ENCODE measurements around the gene USP3. TPM values are rescaled to one million over a fixed set of nuclear protein-coding genes. Genes with fewer than 3 reads are reported as not detected.
A peak's percentile ranks its signal among the peaks of the same experiment; 100 is the strongest.

USP3 gene
- total RNA-seq, 2 donors from 2014 or later: 57.6 to 74.2 TPM

DNA sequence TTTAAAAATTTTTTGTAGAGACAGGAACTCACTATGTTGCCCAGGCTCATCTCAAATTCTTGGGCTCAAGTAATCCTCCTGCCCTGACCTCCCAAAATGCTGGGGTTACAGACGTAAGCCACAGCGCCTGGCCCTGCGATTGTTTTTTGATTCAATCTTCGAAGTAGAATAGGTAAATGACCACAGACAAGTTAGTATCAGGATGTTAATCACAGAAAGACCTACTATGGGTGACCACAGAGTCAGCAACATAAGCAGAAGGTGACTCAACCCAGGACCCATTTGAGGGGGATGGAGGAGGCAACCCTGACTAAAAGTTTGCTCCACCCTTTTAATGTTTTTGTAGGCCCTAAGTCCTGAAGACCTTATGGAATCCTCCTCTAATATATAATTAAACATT, 10.0 kb upstream of the USP3 start:
- H3K9me3 ChIP-seq: no peaks in the 10 kb centered on the region
- H3K36me3 ChIP-seq: no peaks in the 10 kb centered on the region
- no peaks in the 10 kb centered on the region for H3K27me3 ChIP-seq
- no peak overlapping the region for H3K9ac ChIP-seq (ENCODE audit: low read depth in 2 of 2, low read length in 2 of 2)
- intact Hi-C loops (cut with DNase I): no loop called here
- no peak overlapping the region for H3K4me3 ChIP-seq
- H3K4me1 ChIP-seq: no peaks in the 10 kb centered on the region
- no peak for TF ChIP-seq CTCF (IDR thresholded peaks at IDR 0.05)
- no peak overlapping the region for H3K27ac ChIP-seq
- DNase-seq: no peak

DNA sequence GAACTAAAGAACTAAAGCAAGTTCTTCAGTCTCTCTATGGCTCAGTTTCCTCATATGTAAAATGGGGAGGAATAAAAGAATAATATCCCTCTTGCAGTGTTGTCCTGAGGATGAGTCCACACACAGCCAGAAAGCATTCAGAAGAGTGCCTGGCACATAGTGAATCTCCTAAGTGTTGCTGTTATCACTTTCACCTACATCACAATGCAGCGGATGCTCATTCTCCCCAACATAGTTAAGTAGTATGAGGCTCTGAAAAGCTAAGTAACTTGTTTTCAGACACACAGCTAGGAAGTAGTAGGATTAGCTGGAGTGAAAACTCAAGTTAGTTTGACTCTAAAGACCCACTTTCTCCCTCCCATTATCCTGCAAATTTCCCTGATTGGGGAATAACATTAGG, 9.1 kb upstream of the USP3 start:
- intact Hi-C loops (cut with DNase I): no loop called here
- Histone ChIP-seq H3K4me3 (no peak overlapping the region), H3K4me1 (no peaks in the 10 kb centered on the region), H3K36me3 (no peaks in the 10 kb centered on the region), H3K27ac (no peak overlapping the region), H3K9ac (ENCODE audit: low read depth in 2 of 2, low read length in 2 of 2) (no peak overlapping the region), H3K27me3 (no peaks in the 10 kb centered on the region), H3K9me3 (no peaks in the 10 kb centered on the region)
- no peak for DNase-seq
- TF ChIP-seq CTCF (IDR thresholded peaks at IDR 0.05): no peak

- no peaks in the 10 kb centered on the region for H3K36me3 ChIP-seq
- no peak for TF ChIP-seq CTCF (IDR thresholded peaks at IDR 0.05)
- no peaks in the 10 kb centered on the region for H3K27me3 ChIP-seq
- no peak overlapping the region for H3K4me3 ChIP-seq
- peaks cover 4% of the 10 kb centered on the region for H3K4me1 ChIP-seq
- no peak overlapping the region for H3K27ac ChIP-seq
- intact Hi-C loops (cut with DNase I): no loop called here
- H3K9ac ChIP-seq (ENCODE audit: low read depth in 2 of 2, low read length in 2 of 2): peak overlapping the region in 1 of 2 donors; percentile 7
- H3K9me3 ChIP-seq: no peaks in the 10 kb centered on the region
- no peak for DNase-seq
Measured at GRCh38 chr15:63495780-63496488, 8.5 kb upstream of the USP3 start.

DNA sequence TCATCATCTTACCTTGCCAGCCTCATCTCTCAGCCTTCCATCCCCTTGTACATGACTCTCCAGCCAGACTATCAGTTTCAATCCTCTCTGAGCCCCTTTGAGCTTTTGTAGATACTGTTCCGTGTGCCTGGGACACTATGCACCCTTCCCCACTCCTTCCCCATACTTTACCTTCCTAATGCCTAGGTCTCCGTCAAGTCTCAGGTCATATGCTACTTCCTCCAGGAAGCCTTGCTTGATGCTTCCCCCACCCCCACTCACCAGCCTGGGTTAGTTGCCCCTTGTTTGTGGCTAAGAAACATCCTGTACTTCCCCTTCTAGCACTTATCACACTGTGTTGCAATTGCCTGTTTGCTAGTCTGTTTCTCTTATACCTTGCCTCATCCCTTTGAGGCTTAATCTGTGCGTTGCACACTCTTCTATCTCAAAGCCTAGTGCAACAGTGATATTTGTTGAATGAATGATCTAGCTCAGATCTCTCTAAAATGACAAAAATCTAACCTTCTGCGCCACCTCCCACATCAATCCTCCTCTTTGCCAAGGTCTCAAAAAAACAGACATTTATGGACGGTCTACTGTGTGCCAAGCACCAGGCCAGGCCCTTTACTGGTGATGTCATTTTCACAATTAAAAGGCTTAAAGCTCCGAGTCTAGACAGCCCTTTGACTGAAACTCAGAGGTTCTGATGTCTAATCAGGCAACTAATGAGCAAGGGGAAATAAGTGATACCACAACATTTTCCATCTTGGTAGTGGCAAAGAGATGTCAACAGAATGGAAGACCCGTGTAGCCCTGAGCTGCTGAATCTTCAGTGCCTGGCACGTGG, 6.5 kb upstream of the USP3 start:
- no peak for TF ChIP-seq CTCF (IDR thresholded peaks at IDR 0.05)
- no peaks in the 10 kb centered on the region for H3K9me3 ChIP-seq
- no peaks in the 10 kb centered on the region for H3K27me3 ChIP-seq
- no peak overlapping the region for H3K4me3 ChIP-seq
- H3K36me3 ChIP-seq: no peaks in the 10 kb centered on the region
- intact Hi-C loops (cut with DNase I): no loop called here
- no peak overlapping the region for H3K9ac ChIP-seq (ENCODE audit: low read depth in 2 of 2, low read length in 2 of 2)
- H3K27ac ChIP-seq: no peak overlapping the region
- DNase-seq: no peak
- peaks cover 19% of the 10 kb centered on the region for H3K4me1 ChIP-seq

DNA sequence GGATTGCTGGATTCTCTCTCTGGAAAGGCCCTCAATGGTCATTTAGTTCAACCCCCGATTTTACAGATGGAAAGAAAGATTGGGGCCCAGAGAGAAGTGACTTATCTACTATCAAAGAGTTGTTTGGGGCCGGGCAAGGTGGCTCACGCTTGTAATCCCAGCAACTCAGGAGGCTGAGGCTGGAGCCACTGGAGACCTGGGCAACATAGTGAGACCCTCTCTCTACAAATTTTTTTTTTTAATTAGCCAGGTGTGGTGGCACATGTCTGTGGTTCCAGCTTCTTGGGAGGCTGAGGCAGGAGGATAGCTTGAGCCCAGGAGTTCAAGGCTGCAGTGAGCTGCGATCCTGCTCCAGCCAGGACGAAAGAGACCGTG, 5.2 kb upstream of the USP3 start:
- DNase-seq: no peak
- TF ChIP-seq CTCF (IDR thresholded peaks at IDR 0.05): no peak
- no peak overlapping the region for H3K9ac ChIP-seq (ENCODE audit: low read depth in 2 of 2, low read length in 2 of 2)
- intact Hi-C loops (cut with DNase I): no loop called here
- H3K9me3 ChIP-seq: no peaks in the 10 kb centered on the region
- no peak overlapping the region for H3K4me3 ChIP-seq
- no peaks in the 10 kb centered on the region for H3K36me3 ChIP-seq
- peak overlapping the region; percentile 22 for H3K27ac ChIP-seq
- H3K4me1 ChIP-seq: peaks cover 19% of the 10 kb centered on the region
- no peaks in the 10 kb centered on the region for H3K27me3 ChIP-seq
